Vagina (tissue), 2 donors: ENCODE data around the gene DNAJB13.

Experiments used
- CTCF ChIP-seq, 3 experiments: fragments of 450-650 bp in 2 of 3; fragments of 200-600 bp in 1 of 3; sonication (generic) in 1 of 3; IDR thresholded peaks; one replicate each; pipeline ENCODE4 v1.5.1; 2017 to 2019; ENCODE audit warnings: antibody characterized with exemption in 3 of 3, mild to moderate bottlenecking in 2 of 3, moderate library complexity in 2 of 3
- POLR2A ChIP-seq, 2 donors: fragments of 450-650 bp; IDR thresholded peaks; one replicate each; pipeline ENCODE4 v1.6.1; 2017; ENCODE audit warnings: antibody characterized with exemption in 2 of 2, mild to moderate bottlenecking in 2 of 2, moderate library complexity in 2 of 2

DNA sequence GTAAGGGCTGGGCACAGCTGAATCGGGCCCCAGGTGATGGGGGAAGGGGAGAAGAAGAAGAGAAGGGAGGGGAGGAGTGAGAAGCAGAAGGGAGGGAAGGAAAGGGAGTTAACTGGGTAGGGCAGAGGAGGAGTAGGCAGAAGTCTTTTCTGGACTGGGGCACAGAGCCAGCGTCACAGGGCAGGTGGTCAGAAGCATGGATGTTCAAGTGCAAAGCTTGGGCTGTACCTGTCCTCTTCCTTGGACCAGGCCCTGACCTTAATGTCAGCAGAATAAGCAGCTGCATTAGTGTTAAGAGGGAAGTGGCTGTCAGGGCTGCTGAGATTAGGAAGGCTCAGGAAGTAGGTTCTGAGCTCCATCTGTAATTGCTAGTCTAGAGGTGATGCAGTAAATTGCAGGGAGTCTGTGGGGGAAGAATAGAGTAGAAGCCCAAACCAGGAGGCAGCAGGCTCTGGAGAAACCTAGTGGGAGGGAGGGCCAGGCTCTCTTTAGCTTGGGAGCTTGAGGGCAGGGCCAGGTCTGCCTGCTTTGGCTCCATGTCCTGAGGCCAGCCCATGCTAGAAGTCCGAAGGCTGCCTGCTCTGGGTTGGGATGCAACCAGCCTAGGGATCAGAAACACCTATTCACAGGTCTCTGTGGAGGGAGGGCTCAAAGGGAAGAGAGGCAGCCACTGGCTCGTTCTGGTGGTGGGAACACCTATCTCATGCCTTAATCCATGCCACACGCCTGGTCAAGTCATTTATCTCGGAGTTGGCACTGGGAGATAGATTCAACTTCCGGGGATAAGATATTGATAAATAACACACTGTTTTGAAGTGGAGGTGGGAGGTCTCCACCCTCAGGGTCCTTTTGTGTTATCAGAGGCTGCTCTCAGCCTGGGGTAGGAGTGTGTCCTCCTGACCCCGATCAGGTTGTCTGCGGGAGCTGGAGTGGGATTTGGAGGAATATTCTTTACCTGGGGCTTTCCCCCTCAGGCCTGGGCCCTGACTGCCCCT lies 59.8 kb downstream of the DNAJB13 start:
- TF ChIP-seq CTCF (IDR thresholded peaks at IDR 0.05), result no peak
- no peak for TF ChIP-seq POLR2A (IDR thresholded peaks at IDR 0.05)
